Uterus (tissue), 2 donors: Measurements from ENCODE around the gene CDKAL1.

Experiments
- POLR2A ChIP-seq, 2 donors: fragments of 450-650 bp; IDR thresholded peaks; one replicate each; pipeline ENCODE4 v1.6.1; 2016; ENCODE audit warnings: antibody characterized with exemption in 2 of 2, mild to moderate bottlenecking in 1 of 2, moderate library complexity in 1 of 2
- TF ChIP-seq, protein P1 (sequence below), 4 experiments: fragments of 200-600 bp in 2 of 4; fragments of 450-650 bp in 2 of 4; sonication (generic) in 2 of 4; IDR thresholded peaks; one replicate each; pipeline ENCODE4 v1.5.1; 2016 to 2019; ENCODE audit warnings: antibody characterized with exemption in 4 of 4, mild to moderate bottlenecking in 2 of 4, moderate library complexity in 1 of 4

DNA sequence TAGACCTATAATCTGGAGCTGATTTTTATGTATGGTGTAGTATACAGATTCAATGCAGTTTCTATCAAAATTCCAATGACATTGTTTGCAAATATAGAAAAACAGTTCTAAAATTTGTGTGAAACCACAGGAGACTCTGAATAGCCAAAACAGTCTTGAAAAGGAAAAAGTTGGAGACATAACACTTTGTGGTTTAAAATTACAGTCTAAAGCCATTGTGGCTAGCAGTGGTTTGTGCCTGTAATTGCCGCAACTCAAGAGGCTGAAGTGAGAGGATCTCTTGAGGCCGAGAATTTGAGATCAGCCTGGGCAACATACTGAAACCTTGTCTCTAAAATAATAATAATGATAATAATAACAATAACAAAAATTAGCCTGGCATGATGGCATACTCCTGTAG, 213.7 kb downstream of the CDKAL1 start:
- TF ChIP-seq, protein P1, sequence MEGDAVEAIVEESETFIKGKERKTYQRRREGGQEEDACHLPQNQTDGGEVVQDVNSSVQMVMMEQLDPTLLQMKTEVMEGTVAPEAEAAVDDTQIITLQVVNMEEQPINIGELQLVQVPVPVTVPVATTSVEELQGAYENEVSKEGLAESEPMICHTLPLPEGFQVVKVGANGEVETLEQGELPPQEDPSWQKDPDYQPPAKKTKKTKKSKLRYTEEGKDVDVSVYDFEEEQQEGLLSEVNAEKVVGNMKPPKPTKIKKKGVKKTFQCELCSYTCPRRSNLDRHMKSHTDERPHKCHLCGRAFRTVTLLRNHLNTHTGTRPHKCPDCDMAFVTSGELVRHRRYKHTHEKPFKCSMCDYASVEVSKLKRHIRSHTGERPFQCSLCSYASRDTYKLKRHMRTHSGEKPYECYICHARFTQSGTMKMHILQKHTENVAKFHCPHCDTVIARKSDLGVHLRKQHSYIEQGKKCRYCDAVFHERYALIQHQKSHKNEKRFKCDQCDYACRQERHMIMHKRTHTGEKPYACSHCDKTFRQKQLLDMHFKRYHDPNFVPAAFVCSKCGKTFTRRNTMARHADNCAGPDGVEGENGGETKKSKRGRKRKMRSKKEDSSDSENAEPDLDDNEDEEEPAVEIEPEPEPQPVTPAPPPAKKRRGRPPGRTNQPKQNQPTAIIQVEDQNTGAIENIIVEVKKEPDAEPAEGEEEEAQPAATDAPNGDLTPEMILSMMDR (IDR thresholded peaks at IDR 0.05) = no peak
- no peak for TF ChIP-seq POLR2A (IDR thresholded peaks at IDR 0.05)
